Right lobe of liver (tissue), 4 donors: ENCODE measurements around the gene GRAP.
"Not testable (repeated sequence)": the region's sequence is repeated elsewhere in the genome, so short reads cannot be mapped to it uniquely, and the experiment has no call there.

Experiments
- CTCF ChIP-seq, 4 donors: fragments of 200-600 bp in 3 of 4; fragments of 450-650 bp in 1 of 4; IDR thresholded peaks; one replicate each; pipeline versions ENCODE4 v1.5.1 to v1.8.0; 2016 to 2022; ENCODE audit warnings: antibody characterized with exemption in 4 of 4, mild to moderate bottlenecking in 2 of 4
- POLR2A ChIP-seq: fragments of 450-650 bp; IDR thresholded peaks from one replicate; pipeline ENCODE4 v1.6.1; 2017; ENCODE audit warnings: antibody characterized with exemption, mild to moderate bottlenecking
- donor health status: DM: no; HTN: no; CAD: no.
- donor health status: DM: no; HTN: no; CAD: no.
- donor health status: DM: no; HTN: yes; CAD: no.

DNA sequence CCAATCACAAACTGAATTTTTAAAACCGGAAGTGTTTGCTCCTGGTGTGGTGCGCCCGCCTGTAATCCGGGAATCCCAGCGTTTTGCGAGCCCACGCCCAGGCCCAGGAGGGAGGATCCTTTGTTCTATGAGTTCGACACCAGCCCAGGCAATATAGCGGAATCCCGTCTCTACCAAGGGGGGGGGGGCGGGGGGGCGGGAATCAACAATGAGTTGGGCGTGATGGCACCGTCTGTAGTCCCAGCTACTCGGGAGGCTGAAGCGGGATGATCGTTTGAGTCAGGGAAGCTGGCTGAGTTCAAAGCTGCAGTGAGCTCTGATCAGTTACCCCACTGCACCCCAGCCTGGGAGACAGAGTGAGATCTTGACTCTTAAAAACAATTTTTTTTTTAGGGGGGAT is 17.6 kb upstream of the GRAP start:
- not testable (repeated sequence) for TF ChIP-seq CTCF (IDR thresholded peaks at IDR 0.05); POLR2A
